Activated B cell treated with CpG ODN at 0.5 μM for 24 hours (primary cell): Measurements from ENCODE around the gene TXN2. TPM values are rescaled to one million over a fixed set of nuclear protein-coding genes. Genes with fewer than 3 reads are reported as not detected.
"Not testable (repeated sequence)": the region's sequence is repeated elsewhere in the genome, so short reads cannot be mapped to it uniquely, and the experiment has no call there.

ENCODE experiments used
- ATAC-seq: fragments of 200-7000 bp; cut with Tn5 transposase; one replicate; pipeline ENCODE4 v1.10.0; 2021; ENCODE audit warnings: low read depth, mild to moderate bottlenecking, moderate library complexity
- CTCF ChIA-PET: fragments of 350-600 bp; sonication (Branson Sonifier 250); formaldehyde crosslinking; loops from one replicate; lab custom pipeline; 2021; ENCODE audit warnings: antibody characterized with exemption; lab: Charles Lee
- POLR2A ChIA-PET: fragments of 350-600 bp; sonication (Branson Sonifier 250); formaldehyde crosslinking; loops from one replicate; lab custom pipeline; 2021; ENCODE audit warnings: antibody characterized with exemption; lab: Charles Lee
- DNase-seq: peaks from one replicate; pipeline ENCODE4 v3.0.0; 2022
- H3K27ac Mint-ChIP-seq: one replicate; pipeline ENCODE4 v1.8.0; 2020; ENCODE audit warnings: mixed read lengths
- H3K27me3 Mint-ChIP-seq: one replicate; pipeline ENCODE4 v1.8.0; 2021; ENCODE audit warnings: mixed read lengths
- H3K36me3 Mint-ChIP-seq: one replicate; pipeline ENCODE4 v1.8.0; 2021; ENCODE audit warnings: low read depth, mixed read lengths
- H3K4me1 Mint-ChIP-seq: one replicate; pipeline ENCODE4 v1.8.0; 2021; ENCODE audit warnings: mixed read lengths
- H3K4me3 Mint-ChIP-seq: one replicate; pipeline ENCODE4 v1.8.0; 2020; ENCODE audit warnings: mild to moderate bottlenecking, mixed read lengths
- H3K9me3 Mint-ChIP-seq: one replicate; pipeline ENCODE4 v1.8.0; 2020; ENCODE audit warnings: mixed read lengths
- CTCF ChIP-seq: fragments of 200-600 bp; IDR thresholded peaks from one replicate; pipeline ENCODE4 v1.8.0; 2022; ENCODE audit warnings: antibody characterized with exemption, mild to moderate bottlenecking
- intact Hi-C: fragments of 100-400 bp; cut with micrococcal nuclease; formaldehyde crosslinking; loops from one replicate; pipeline ENCODE4 v1.15.1; 2024
- total RNA-seq: library from RNA; stranded (reverse); gene quantifications from 2 replicates; pipeline ENCODE4 v1.2.3, GENCODE V29; 2022

Gene TXN2
- total RNA-seq, 1 donor from 2014 or later, result 59.1 TPM

GRCh38 chr22:36430863-36431262 lies 50.6 kb downstream of the TXN2 start:
- POLR2A ChIA-PET, result no interaction called here
- intact Hi-C loops, result no loop called here
- Mint-ChIP-seq H3K4me1 (peaks cover 21% of the 10 kb centered on the region), H3K27me3 (no peaks in the 10 kb centered on the region), H3K9me3 (no peaks in the 10 kb centered on the region), H3K36me3 (no peaks in the 10 kb centered on the region), H3K4me3 (no peak overlapping the region), H3K27ac (no peak overlapping the region)
- TF ChIP-seq CTCF, result no peak
- DNase-seq (no peak), ATAC-seq (no peak)
- CTCF ChIA-PET, result no interaction called here

GRCh38 chr22:36427952-36428351 lies 53.5 kb downstream of the TXN2 start:
- H3K27ac Mint-ChIP-seq, H3K36me3 Mint-ChIP-seq, POLR2A ChIA-PET, DNase-seq, H3K27me3 Mint-ChIP-seq, ATAC-seq, H3K9me3 Mint-ChIP-seq, CTCF ChIA-PET, intact Hi-C loops, H3K4me3 Mint-ChIP-seq: not testable (repeated sequence)
- H3K4me1 Mint-ChIP-seq, result peaks cover 31% of the 10 kb centered on the region

GRCh38 chr22:36425977-36426523 lies 55.4 kb downstream of the TXN2 start:
- Mint-ChIP-seq H3K4me3 (no peak overlapping the region), H3K36me3 (no peaks in the 10 kb centered on the region), H3K27ac (no peak overlapping the region), H3K27me3 (no peaks in the 10 kb centered on the region), H3K9me3 (no peaks in the 10 kb centered on the region), H3K4me1 (peaks cover 38% of the 10 kb centered on the region)
- POLR2A ChIA-PET, result no interaction called here
- no peak for TF ChIP-seq CTCF
- CTCF ChIA-PET, result no interaction called here
- intact Hi-C loops, result no loop called here
- DNase-seq, result no peak
- ATAC-seq, result no peak

- intact Hi-C loops, result no loop called here
- peaks cover 42% of the 10 kb centered on the region for H3K4me1 Mint-ChIP-seq
- no peaks in the 10 kb centered on the region for H3K9me3 Mint-ChIP-seq
- no peak overlapping the region for H3K27ac Mint-ChIP-seq
- DNase-seq (no peak), ATAC-seq (no peak)
- no peak for TF ChIP-seq CTCF
- ChIA-PET POLR2A (interaction anchor here (0.8 kb wide), 1 partner anchor 22 kb away, joined by 6 read pairs; no protein-coding TSS in a partner anchor), CTCF (interaction anchor here (0.7 kb wide), 1 partner anchor 243 kb away, joined by 3 read pairs; no protein-coding TSS in a partner anchor)
- H3K36me3 Mint-ChIP-seq, result no peaks in the 10 kb centered on the region
- no peaks in the 10 kb centered on the region for H3K27me3 Mint-ChIP-seq
- no peak overlapping the region for H3K4me3 Mint-ChIP-seq
Measured at GRCh38 chr22:36424901-36425579, 56.4 kb downstream of the TXN2 start.

GRCh38 chr22:36424466-36424865 lies 57.0 kb downstream of the TXN2 start:
- CTCF ChIA-PET, H3K36me3 Mint-ChIP-seq, H3K27me3 Mint-ChIP-seq, H3K9me3 Mint-ChIP-seq, intact Hi-C loops, H3K27ac Mint-ChIP-seq, H3K4me3 Mint-ChIP-seq, ATAC-seq, DNase-seq: not testable (repeated sequence)
- POLR2A ChIA-PET, result interaction anchor here (0.8 to 1.2 kb wide), 4 partner anchors 9 to 22 kb away, joined by 3 to 7 read pairs (median 6); no protein-coding TSS in a partner anchor
- H3K4me1 Mint-ChIP-seq, result peaks cover 45% of the 10 kb centered on the region
